Measurements from ENCODE around the gene SORCS1.

The SORCS1 gene

GRCh38 chr10:106978756-106979155 lies 185.8 kb downstream of the SORCS1 start:
- H3K4me3 ChIP-seq (ENCODE audit: low read depth, low read length), result no peak overlapping the region
- TF ChIP-seq CTCF (IDR thresholded peaks at IDR 0.05; ENCODE audit: low read depth, low read length), result no peak

- H3K4me3 ChIP-seq (ENCODE audit: low read depth, low read length), result no peak overlapping the region
- TF ChIP-seq CTCF (IDR thresholded peaks at IDR 0.05; ENCODE audit: low read depth, low read length), result no peak
These were observed 190.8 kb downstream of the SORCS1 start for GRCh38 chr10:106973716-106974115.

- no peak overlapping the region for H3K4me3 ChIP-seq (ENCODE audit: low read depth, low read length)
- TF ChIP-seq CTCF (IDR thresholded peaks at IDR 0.05; ENCODE audit: low read depth, low read length), result no peak
These were observed 191.2 kb downstream of the SORCS1 start for GRCh38 chr10:106973288-106973687.

GRCh38 chr10:106972381-106972780 lies 192.1 kb downstream of the SORCS1 start:
- no peak overlapping the region for H3K4me3 ChIP-seq (ENCODE audit: low read depth, low read length)
- TF ChIP-seq CTCF (IDR thresholded peaks at IDR 0.05; ENCODE audit: low read depth, low read length), result no peak

- TF ChIP-seq CTCF (IDR thresholded peaks at IDR 0.05; ENCODE audit: low read depth, low read length), result no peak
- H3K4me3 ChIP-seq (ENCODE audit: low read depth, low read length), result no peak overlapping the region
These were observed 193.1 kb downstream of the SORCS1 start for GRCh38 chr10:106971411-106971831.

GRCh38 chr10:106967452-106967851 lies 197.1 kb downstream of the SORCS1 start:
- no peak overlapping the region for H3K4me3 ChIP-seq (ENCODE audit: low read depth, low read length)
- no peak for TF ChIP-seq CTCF (IDR thresholded peaks at IDR 0.05; ENCODE audit: low read depth, low read length)

GRCh38 chr10:106960812-106961211 lies 203.7 kb downstream of the SORCS1 start:
- no peak for TF ChIP-seq CTCF (IDR thresholded peaks at IDR 0.05; ENCODE audit: low read depth, low read length)

More at GRCh38 chr10:106960812-106961211, 203.7 kb downstream of the SORCS1 start:
- H3K4me3 ChIP-seq (ENCODE audit: low read depth, low read length), result no peak overlapping the region

Data from WI38 (cell line).